ENCODE measurements around the gene JARID2. TPM values are rescaled to one million over a fixed set of nuclear protein-coding genes. Genes with fewer than 3 reads are reported as not detected.

JARID2 gene
- polyA plus RNA-seq, 1 of the 3 experiments (the other 2 are of a cell fraction): 3.4 TPM

GRCh38 chr6:15512721-15513120 is 266.9 kb downstream of the JARID2 start (continued):
- TF ChIP-seq, protein P1, sequence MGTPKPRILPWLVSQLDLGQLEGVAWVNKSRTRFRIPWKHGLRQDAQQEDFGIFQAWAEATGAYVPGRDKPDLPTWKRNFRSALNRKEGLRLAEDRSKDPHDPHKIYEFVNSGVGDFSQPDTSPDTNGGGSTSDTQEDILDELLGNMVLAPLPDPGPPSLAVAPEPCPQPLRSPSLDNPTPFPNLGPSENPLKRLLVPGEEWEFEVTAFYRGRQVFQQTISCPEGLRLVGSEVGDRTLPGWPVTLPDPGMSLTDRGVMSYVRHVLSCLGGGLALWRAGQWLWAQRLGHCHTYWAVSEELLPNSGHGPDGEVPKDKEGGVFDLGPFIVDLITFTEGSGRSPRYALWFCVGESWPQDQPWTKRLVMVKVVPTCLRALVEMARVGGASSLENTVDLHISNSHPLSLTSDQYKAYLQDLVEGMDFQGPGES (IDR thresholded peaks at IDR 0.05; ENCODE audit: low read depth, low read length): no peak
- TF ChIP-seq, protein P2, sequence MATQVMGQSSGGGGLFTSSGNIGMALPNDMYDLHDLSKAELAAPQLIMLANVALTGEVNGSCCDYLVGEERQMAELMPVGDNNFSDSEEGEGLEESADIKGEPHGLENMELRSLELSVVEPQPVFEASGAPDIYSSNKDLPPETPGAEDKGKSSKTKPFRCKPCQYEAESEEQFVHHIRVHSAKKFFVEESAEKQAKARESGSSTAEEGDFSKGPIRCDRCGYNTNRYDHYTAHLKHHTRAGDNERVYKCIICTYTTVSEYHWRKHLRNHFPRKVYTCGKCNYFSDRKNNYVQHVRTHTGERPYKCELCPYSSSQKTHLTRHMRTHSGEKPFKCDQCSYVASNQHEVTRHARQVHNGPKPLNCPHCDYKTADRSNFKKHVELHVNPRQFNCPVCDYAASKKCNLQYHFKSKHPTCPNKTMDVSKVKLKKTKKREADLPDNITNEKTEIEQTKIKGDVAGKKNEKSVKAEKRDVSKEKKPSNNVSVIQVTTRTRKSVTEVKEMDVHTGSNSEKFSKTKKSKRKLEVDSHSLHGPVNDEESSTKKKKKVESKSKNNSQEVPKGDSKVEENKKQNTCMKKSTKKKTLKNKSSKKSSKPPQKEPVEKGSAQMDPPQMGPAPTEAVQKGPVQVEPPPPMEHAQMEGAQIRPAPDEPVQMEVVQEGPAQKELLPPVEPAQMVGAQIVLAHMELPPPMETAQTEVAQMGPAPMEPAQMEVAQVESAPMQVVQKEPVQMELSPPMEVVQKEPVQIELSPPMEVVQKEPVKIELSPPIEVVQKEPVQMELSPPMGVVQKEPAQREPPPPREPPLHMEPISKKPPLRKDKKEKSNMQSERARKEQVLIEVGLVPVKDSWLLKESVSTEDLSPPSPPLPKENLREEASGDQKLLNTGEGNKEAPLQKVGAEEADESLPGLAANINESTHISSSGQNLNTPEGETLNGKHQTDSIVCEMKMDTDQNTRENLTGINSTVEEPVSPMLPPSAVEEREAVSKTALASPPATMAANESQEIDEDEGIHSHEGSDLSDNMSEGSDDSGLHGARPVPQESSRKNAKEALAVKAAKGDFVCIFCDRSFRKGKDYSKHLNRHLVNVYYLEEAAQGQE (IDR thresholded peaks at IDR 0.05; ENCODE audit: low read depth, low read length): no peak
- TF ChIP-seq EZH2phosphoT487 (IDR thresholded peaks at IDR 0.05; ENCODE audit: borderline replicate concordance, low read depth): no peak

DNA sequence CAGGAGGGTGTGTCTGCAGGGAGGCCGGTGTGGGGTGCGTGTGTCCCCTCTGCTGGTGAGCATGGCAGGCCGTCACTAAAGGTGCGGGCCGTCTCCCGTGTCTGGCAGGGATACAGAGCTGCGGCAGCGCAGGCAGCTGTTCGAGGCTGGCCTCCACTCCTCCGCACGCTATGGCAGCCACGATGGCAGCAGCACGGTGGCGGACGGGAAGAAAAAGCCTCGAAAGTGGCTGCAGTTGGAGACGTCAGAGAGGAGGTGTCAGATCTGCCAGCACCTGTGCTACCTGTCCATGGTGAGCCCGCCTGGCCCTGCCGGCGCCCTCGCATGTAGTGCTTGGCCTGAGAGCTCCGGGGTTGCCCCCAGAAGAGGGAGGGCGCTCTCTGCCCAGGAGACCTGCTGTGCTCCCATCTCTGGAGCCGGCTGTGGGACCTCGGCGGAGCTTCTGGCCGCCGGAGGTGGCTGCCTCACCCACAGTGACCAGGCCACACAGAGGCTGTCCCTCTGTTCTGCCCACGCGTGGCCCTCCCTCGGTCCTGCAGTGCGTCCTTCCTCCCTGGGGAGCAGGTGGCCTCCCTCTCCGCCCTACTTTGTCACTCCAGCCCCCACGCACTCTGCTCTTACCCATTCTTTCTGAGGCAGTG is 267.4 kb downstream of the JARID2 start:
- no peak overlapping the region for H3K4me2 ChIP-seq
- no peak for DNase-seq
- H3K27ac ChIP-seq (ENCODE audit: low read depth in 2 of 2, low read length in 1 of 2): no peak overlapping the region
- H3K4me3 ChIP-seq (ENCODE audit: low read depth in 2 of 2, low read length in 1 of 2): no peak overlapping the region
- H3K9me3 ChIP-seq: no peaks in the 10 kb centered on the region
- H3K27me3 ChIP-seq (ENCODE audit: insufficient read depth): no peaks in the 10 kb centered on the region
- H3K9ac ChIP-seq: no peak overlapping the region
- WGBS (ENCODE audit: low lambda C conversion rate): 93% methylated on average over 19 of the region's 34 CpGs
- no peaks in the 10 kb centered on the region for H3F3A ChIP-seq (replicated peaks; ENCODE audit: insufficient read depth)
- H3K36me3 ChIP-seq (replicated peaks in 1 of 2; ENCODE audit: control insufficient read depth in 1 of 2, insufficient read depth in 2 of 2, low read length in 1 of 2): peaks cover 13 to 20% of the 10 kb centered on the region in 2 experiments
- no peaks in the 10 kb centered on the region; a peak in 1 of 4 replicates for H3K4me1 ChIP-seq (ENCODE audit: control insufficient read depth in 1 of 2, insufficient read depth in 2 of 2, low read depth in 1 of 2, low read length in 1 of 2)
- 0 out of 2 replicates have a peak, but pooled peaks cover 7% of the 10 kb centered on the region for H4K20me1 ChIP-seq (ENCODE audit: insufficient read depth)
- H3K79me2 ChIP-seq (ENCODE audit: insufficient read depth): no peaks in the 10 kb centered on the region
- ChIA-PET CTCF (interaction anchor here (1.2 to 2.7 kb wide), 2 partner anchors 53 to 110 kb away, joined by 3 to 13 read pairs; no protein-coding TSS in a partner anchor), POLR2A (no interaction called here)
- no peak overlapping the region for H2AFZ ChIP-seq (ENCODE audit: low read depth)
- no peaks in the 10 kb centered on the region for H3K9me2 ChIP-seq
- TF ChIP-seq RAD21 (IDR thresholded peaks at IDR 0.05; ENCODE audit: low read length): no peak
- no peak for TF ChIP-seq TEAD4 (IDR thresholded peaks at IDR 0.05; ENCODE audit: borderline replicate concordance, insufficient read depth)
- TF ChIP-seq PBX3 (IDR thresholded peaks at IDR 0.05): no peak
- TF ChIP-seq TAF1 (IDR thresholded peaks at IDR 0.05; ENCODE audit: borderline replicate concordance, low read depth, low read length): no peak
- TF ChIP-seq YY1 (IDR thresholded peaks at IDR 0.05; ENCODE audit: low read depth): no peak
- no peak for TF ChIP-seq ELF1 (IDR thresholded peaks at IDR 0.05)
- no peak for TF ChIP-seq FOSL2 (IDR thresholded peaks at IDR 0.05; ENCODE audit: borderline replicate concordance, low read depth)
- TF ChIP-seq, protein P3, sequence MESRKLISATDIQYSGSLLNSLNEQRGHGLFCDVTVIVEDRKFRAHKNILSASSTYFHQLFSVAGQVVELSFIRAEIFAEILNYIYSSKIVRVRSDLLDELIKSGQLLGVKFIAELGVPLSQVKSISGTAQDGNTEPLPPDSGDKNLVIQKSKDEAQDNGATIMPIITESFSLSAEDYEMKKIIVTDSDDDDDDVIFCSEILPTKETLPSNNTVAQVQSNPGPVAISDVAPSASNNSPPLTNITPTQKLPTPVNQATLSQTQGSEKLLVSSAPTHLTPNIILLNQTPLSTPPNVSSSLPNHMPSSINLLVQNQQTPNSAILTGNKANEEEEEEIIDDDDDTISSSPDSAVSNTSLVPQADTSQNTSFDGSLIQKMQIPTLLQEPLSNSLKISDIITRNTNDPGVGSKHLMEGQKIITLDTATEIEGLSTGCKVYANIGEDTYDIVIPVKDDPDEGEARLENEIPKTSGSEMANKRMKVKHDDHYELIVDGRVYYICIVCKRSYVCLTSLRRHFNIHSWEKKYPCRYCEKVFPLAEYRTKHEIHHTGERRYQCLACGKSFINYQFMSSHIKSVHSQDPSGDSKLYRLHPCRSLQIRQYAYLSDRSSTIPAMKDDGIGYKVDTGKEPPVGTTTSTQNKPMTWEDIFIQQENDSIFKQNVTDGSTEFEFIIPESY (IDR thresholded peaks at IDR 0.05; ENCODE audit: borderline replicate concordance, low read depth): no peak

Data from SK-N-SH (cell line).